Measurements from ENCODE around the gene AAGAB.

AAGAB gene

GRCh38 chr15:67212684-67213367 lies 41.6 kb downstream of the AAGAB start:
- no peaks in the 10 kb centered on the region; the same call in 1 of the 2 replicates for H3K36me3 ChIP-seq (replicated peaks; ENCODE audit: insufficient read depth, low read length)
- no peaks in the 10 kb centered on the region for H3K27me3 ChIP-seq (replicated peaks; ENCODE audit: insufficient read depth, low read length)
- H3K79me2 ChIP-seq (ENCODE audit: low read length), result no peaks in the 10 kb centered on the region
- H3K4me2 ChIP-seq (ENCODE audit: low read depth, low read length), result no peak overlapping the region
- no peak overlapping the region for H3K9ac ChIP-seq (ENCODE audit: low read length)
- no peaks in the 10 kb centered on the region for H3K9me3 ChIP-seq (replicated peaks; ENCODE audit: insufficient read depth, low read length)
- H3K4me3 ChIP-seq (ENCODE audit: low read length), result no peak overlapping the region
- H3K9me2 ChIP-seq (replicated peaks; ENCODE audit: insufficient read depth, low read length), result no peaks in the 10 kb centered on the region
- H4K20me1 ChIP-seq (ENCODE audit: insufficient read depth, low read length), result no peaks in the 10 kb centered on the region
- TF ChIP-seq EZH2phosphoT487 (IDR thresholded peaks at IDR 0.05; ENCODE audit: low read length), result no peak
- no peak for TF ChIP-seq EZH2 (optimal IDR thresholded peaks at IDR 0.05; ENCODE audit: low read depth, low read length)
- TF ChIP-seq, protein P1, sequence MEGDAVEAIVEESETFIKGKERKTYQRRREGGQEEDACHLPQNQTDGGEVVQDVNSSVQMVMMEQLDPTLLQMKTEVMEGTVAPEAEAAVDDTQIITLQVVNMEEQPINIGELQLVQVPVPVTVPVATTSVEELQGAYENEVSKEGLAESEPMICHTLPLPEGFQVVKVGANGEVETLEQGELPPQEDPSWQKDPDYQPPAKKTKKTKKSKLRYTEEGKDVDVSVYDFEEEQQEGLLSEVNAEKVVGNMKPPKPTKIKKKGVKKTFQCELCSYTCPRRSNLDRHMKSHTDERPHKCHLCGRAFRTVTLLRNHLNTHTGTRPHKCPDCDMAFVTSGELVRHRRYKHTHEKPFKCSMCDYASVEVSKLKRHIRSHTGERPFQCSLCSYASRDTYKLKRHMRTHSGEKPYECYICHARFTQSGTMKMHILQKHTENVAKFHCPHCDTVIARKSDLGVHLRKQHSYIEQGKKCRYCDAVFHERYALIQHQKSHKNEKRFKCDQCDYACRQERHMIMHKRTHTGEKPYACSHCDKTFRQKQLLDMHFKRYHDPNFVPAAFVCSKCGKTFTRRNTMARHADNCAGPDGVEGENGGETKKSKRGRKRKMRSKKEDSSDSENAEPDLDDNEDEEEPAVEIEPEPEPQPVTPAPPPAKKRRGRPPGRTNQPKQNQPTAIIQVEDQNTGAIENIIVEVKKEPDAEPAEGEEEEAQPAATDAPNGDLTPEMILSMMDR (IDR thresholded peaks at IDR 0.05; ENCODE audit: low read length), result no peak
- H3K27ac ChIP-seq (ENCODE audit: low read length), result no peak overlapping the region
- DNase-seq, result no peak
- H3K4me1 ChIP-seq (ENCODE audit: low read length), result peaks cover 3% of the 10 kb centered on the region; the same call in 1 of the 2 replicates
- no peaks in the 10 kb centered on the region for H3F3A ChIP-seq (ENCODE audit: insufficient read depth, low read length)
- no peak overlapping the region for H2AFZ ChIP-seq (ENCODE audit: low read length)

DNA sequence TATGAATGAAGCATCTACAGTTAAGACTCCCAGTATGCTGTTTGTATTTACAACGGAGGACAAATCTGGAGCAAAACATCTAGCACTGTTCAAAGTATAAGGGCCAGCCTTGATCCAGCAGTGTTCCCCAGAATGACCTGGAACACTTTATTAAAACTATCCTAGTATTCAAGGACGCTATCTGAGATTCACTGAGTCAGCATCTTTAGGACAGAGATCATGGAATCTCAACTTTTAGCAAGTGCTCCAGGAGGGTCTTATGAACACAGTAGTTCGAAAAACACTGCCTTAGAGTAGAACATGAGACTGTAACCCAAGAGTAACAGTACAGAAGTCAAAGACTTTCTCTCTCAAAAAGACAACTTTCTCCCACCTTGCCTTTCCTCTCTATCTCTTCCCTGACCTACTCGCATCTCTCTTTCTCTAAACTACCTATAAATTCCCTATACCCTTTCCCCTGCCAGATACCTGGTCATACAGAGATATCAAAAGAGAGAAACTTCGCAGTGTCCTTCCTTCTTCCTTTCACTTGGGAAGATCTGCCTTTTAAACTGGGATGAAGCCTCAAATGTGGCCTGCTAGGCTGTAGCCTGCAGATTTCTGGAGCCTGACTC lies 43.8 kb downstream of the AAGAB start:
- Histone ChIP-seq H3K79me2 (ENCODE audit: low read length) (no peaks in the 10 kb centered on the region), H3K4me1 (ENCODE audit: low read length) (peaks cover 3% of the 10 kb centered on the region; the same call in 1 of the 2 replicates), H3K36me3 (replicated peaks; ENCODE audit: insufficient read depth, low read length) (no peaks in the 10 kb centered on the region; the same call in 1 of the 2 replicates)

GRCh38 chr15:67208396-67208795 lies 46.1 kb downstream of the AAGAB start:
- no peak for TF ChIP-seq EZH2 (optimal IDR thresholded peaks at IDR 0.05; ENCODE audit: low read depth, low read length)
- TF ChIP-seq, protein P1 (IDR thresholded peaks at IDR 0.05; ENCODE audit: low read length), result no peak
- TF ChIP-seq EZH2phosphoT487 (IDR thresholded peaks at IDR 0.05; ENCODE audit: low read length), result no peak
- no peaks in the 10 kb centered on the region for H3K79me2 ChIP-seq (ENCODE audit: low read length)
- no peak for DNase-seq

More for the DNA sequence above, 43.8 kb downstream of the AAGAB start:
- no peaks in the 10 kb centered on the region for H3F3A ChIP-seq (ENCODE audit: insufficient read depth, low read length)
- no peak overlapping the region for H3K4me3 ChIP-seq (ENCODE audit: low read length)
- H3K4me2 ChIP-seq (ENCODE audit: low read depth, low read length), result no peak overlapping the region
- TF ChIP-seq, protein P1 (IDR thresholded peaks at IDR 0.05; ENCODE audit: low read length), result no peak
- TF ChIP-seq EZH2 (optimal IDR thresholded peaks at IDR 0.05; ENCODE audit: low read depth, low read length) (no peak), EZH2phosphoT487 (IDR thresholded peaks at IDR 0.05; ENCODE audit: low read length) (no peak)
- H4K20me1 ChIP-seq (ENCODE audit: insufficient read depth, low read length), result no peaks in the 10 kb centered on the region
- DNase-seq, result no peak
- no peak overlapping the region for H3K9ac ChIP-seq (ENCODE audit: low read length)
- no peaks in the 10 kb centered on the region for H3K9me2 ChIP-seq (replicated peaks; ENCODE audit: insufficient read depth, low read length)
- no peaks in the 10 kb centered on the region for H3K9me3 ChIP-seq (replicated peaks; ENCODE audit: insufficient read depth, low read length)
- H2AFZ ChIP-seq (ENCODE audit: low read length), result no peak overlapping the region
- H3K27ac ChIP-seq (ENCODE audit: low read length), result no peak overlapping the region
- H3K27me3 ChIP-seq (replicated peaks; ENCODE audit: insufficient read depth, low read length), result no peaks in the 10 kb centered on the region

More at GRCh38 chr15:67208396-67208795, 46.1 kb downstream of the AAGAB start:
- Histone ChIP-seq H4K20me1 (ENCODE audit: insufficient read depth, low read length) (no peaks in the 10 kb centered on the region), H3K9ac (ENCODE audit: low read length) (no peak overlapping the region), H3K4me3 (ENCODE audit: low read length) (no peak overlapping the region), H3K4me2 (ENCODE audit: low read depth, low read length) (no peak overlapping the region), H2AFZ (ENCODE audit: low read length) (no peak overlapping the region), H3F3A (ENCODE audit: insufficient read depth, low read length) (no peaks in the 10 kb centered on the region), H3K27me3 (replicated peaks; ENCODE audit: insufficient read depth, low read length) (no peaks in the 10 kb centered on the region), H3K4me1 (ENCODE audit: low read length) (peaks cover 3% of the 10 kb centered on the region; the same call in 1 of the 2 replicates), H3K9me2 (replicated peaks; ENCODE audit: insufficient read depth, low read length) (no peaks in the 10 kb centered on the region), H3K9me3 (replicated peaks; ENCODE audit: insufficient read depth, low read length) (no peaks in the 10 kb centered on the region), H3K27ac (ENCODE audit: low read length) (no peak overlapping the region), H3K36me3 (replicated peaks; ENCODE audit: insufficient read depth, low read length) (0 out of 2 replicates have a peak, but pooled peaks cover 3% of the 10 kb centered on the region)
